ENCODE measurements around the gene LPP.
"Not testable (repeated sequence)": the region's sequence is repeated elsewhere in the genome, so short reads cannot be mapped to it uniquely, and the experiment has no call there.

LPP gene

DNA sequence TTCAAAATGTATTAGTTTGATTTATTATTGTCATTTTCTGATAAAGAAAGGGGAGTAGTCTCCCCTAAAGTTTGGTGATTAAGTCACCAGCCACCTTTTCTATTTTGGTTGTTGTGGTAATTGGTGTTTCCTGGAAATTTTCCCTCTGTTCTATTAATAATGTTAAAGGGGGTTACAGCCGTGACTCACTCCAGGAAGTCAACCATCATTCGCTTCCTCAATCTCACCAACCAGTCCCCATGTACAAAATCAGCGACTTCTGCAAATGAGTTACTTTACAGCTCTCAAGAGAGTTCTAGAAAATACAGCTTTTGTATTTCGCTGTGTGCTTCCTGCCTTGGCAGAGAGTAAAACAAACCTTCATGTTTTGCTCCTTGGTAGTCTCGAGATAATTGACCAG, 285.1 kb downstream of the LPP start:
- DNase-seq: no peak

DNA sequence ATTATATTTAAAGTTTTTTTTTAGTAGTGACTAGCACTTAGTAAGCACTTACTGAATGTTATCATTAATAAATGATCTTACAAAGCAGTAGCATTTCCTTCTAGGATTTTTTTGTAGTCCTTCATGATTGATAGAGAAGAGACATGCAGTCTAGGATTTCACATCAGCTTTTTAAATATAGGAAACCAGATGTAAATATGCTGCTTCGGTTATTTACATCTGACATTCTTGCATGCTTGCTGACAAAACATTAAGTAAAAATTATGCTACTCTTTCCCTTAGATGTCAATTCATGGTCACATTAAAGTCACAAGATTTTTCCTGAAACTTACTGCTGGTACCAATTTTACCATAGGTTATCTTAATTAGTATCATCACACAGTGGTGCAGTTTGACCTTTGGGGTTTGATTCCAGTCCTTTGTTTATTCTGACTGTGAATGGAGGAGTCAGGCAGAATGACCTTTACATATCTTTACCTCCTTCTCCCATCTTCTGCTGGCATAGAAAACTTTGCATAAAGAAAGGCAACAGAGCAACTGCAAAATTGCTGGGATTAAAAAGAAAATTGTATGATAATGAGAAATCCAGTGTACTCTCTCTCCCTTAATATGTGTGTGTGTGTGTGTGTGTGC, 286.5 kb downstream of the LPP start:
- no peak for DNase-seq

DNA sequence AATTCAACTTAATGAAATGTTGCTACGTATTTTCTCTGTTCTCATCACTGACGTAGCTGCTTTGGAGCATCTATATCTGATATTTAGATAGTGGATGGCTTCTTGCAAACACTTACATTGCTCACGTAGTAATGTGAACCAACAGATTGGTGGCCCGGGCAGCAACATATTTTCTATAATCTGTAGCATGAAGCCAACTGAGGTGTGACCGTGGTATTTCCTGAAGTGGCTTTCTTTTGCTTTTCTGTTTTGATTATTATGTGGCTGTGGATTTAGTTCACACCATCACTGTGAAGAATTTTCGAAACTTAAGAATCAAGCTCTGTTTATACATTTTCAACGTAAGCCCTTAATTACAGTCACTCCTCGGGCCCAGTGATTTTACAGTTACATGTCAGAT, 288.5 kb downstream of the LPP start:
- no peak for DNase-seq

DNA sequence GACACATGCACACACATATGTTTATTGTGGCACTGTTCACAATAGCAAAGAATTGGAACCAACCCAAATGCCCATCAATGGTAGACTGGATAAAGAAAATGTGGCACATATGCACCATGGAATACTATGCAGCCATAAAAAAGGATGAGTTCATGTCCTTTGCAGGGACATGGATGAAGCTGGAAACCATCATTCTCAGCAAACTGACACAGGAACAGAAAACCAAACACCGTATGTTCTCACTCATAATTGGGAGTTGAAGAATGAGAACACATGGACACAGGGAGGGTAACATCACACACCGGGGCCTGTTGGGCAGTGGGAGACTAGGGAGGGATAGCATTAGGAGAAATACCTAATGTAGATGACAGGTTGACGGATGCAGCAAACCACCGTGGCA, 291.2 kb downstream of the LPP start:
- DNase-seq: not testable (repeated sequence)

DNA sequence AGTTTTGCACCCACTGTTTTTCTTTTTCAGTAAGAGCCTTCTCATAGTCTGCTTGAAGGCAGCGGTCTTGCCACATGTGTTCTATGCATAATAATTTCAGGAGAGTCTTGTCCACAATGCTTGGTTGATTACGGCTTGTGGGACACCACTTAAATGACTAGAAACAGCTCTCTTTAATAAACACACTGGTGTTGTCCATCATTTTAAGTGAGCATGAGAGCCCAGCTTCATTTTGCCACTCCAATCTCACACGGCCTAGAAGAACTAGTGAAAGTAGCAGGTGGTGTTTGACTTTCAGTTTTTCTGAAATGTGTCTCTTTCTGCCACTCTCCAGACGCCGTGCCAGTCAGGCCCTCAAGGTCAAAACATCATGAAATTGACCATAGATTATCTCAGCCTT, 292.1 kb downstream of the LPP start:
- DNase-seq: no peak

DNA sequence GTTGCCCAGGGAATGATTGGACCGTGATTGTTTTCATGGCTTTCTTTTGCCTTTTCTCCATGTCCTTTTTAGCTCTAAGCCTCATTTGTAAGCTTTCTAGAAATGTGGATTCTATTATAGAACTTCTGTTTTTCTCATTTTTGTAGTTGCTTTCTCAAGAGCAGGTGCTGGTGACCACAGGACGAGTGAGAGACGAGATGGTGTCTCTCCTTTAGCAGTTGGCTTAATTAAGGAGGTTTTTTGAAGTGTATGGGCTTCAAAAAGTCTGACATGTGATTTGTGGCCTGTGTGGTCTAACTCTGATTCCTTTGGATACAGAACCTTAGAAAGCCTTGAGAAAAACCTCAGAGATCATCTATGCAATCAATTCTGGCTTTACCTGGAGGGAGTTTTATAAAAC, 292.8 kb downstream of the LPP start:
- no peak for DNase-seq

DNA sequence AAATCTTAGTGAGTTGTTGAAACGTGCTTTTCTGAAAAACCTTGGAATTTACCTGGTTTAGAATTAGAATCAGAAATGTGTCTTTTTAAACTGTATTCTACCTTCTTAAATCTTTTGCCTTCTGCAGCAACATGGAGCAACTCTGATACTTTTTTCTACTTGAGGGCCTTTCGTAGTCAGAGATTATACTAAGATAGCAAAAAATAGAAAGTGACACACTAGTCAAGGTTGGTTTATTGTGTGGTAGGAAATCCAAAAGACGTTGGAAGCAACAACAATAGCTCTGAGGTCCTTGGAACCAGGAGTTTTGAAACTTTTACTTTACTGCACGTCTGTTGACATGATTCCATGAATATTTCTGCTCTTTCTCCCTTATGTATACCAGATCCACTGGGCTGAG, 294.9 kb downstream of the LPP start:
- no peak for DNase-seq

DNA sequence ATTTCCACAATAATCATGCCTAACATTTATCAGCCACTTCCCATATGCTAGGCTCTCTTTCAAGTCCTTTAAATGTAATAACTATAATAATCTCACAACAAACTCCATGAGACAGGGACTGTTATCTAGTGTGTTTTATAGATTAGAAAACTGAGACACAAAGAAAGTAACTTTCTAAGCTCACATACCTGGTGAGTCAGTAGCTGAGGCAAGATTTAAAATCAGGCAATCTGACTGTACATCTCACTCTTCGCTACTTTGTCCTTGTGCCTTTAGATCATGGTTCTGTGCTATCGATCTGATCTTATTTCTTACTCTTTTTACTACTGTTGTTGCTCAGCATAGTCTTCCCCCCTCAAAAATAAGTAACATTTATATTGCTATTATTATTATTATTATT, 295.5 kb downstream of the LPP start:
- no peak for DNase-seq

DNA sequence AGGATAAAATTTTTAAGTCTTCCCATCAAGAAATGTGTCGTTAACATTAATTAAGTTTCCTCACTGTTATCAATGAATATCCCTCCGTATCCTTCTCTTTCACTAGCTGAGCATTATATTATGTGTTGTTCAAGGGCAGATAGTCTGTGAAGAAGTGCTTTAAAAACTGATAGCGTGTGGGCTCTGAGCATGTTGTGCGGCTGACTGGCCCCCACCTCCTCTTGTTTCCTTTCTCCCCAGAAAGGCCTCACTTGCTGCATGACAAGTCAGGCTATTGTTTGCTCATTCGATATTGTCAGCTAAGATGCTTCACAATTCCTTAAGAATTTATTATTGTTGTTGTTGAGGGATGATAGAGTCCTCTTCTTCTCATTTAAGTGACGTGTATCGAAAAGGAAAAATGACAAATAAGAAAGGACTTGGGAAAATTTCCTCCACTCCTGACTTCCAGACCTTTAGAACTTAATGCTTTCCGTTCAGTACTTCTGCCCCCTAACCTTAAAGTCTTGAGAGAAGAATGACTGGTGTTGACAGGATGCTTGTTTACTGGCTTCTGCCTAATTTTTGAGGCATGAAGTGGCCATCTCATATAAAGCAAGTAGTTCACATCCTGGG, 298.3 kb downstream of the LPP start:
- no peak for DNase-seq

DNA sequence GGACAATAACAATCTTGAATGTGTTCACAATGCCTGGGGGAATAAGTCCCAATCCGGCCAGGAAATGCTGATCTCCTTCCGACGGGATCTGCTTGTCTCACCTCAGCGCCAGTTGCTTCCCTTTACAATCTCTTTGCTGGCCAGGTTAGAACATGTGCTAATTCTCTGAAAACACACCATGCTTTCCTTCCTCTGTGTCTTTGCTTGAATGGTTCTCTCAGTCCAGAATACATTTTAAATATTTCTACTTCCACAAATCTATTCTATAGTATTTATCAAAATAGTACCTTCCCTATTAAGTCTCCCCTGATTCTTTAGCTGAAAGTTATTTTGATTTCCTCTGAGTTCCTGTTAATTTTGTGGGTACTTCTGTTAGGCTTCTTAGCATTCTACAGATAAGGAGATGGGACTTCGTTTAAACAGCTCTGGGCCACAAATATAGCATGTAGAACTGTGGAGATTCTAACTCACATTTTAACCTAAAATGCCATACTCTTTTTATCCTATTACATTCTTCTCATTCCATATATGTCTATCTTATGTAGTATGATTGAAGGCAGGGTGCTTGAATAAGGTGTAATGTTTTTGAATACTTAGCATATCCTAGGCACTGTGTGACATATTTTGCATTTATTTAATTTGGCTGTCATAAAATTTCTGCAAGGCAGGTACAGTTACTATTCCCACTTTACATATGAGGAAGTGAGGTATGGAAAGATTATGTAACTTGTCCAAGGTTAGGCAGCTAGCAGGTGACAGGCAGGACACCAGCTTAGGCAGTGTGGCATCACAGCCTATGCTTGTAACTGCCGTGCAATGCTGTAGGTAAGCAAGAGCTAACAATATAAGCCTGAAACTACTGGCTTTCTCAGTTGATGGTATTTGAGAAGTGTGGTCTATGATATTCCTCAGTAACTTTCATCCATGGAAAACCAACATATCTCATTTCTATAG, 299.8 kb downstream of the LPP start:
- no peak for DNase-seq

DNA sequence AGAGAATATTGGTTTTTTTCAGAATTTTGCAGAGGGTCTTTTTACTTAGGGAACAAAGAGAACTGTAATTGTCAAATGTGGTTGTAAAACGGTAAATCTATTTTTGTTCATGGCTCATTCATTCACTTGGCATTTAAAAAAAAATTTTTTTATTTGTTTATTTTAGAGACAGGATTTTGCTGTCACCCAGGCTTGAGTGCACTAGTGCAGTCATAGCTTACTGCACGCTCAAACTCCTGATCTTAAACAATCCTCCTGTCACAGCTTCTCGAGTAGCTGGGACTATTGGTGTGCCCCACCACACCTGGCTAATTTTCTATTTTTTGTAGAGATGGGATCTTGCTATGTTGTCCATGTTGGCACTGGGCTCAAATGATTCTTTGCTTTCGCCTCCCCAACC, 301.8 kb downstream of the LPP start:
- no peak for DNase-seq

DNA sequence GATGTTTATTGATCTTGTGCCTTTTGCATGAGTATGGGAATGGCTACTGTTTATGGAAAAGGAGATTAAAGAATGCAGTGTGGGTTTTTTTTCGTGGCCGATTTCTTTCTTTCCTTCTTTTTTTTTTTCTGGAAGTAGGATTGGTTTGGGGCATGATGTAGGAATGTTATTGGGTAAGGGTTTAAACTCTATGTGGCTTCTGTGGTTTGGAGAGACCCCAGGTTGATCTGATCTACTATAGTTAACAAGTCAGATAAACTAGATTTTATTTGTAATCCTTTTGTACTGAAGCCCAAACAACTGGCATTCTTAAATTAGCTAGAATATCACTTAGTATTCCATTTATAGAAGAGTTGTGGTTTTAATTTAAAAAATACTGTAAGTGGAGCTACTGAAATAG, 304.8 kb downstream of the LPP start:
- DNase-seq: no peak

DNA sequence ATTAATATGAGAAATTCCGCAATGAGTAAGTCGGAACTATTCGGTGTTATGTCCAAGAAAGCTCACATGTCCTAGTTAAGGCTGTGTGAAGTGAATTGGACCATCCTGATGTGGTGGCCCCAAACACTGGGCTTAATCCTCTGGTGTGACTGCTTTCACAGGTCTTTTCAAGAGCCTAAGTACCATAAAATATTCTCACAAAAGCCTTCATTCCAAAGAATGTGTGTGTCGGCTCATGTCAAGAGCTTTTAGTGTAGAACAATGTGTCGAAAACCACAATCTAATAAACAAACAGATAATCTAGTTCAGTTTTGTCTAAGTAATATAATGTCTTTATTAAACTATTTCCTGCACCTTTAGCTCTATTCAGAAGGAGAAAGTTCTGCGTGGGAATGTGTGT, 311.4 kb downstream of the LPP start:
- no peak for DNase-seq

DNA sequence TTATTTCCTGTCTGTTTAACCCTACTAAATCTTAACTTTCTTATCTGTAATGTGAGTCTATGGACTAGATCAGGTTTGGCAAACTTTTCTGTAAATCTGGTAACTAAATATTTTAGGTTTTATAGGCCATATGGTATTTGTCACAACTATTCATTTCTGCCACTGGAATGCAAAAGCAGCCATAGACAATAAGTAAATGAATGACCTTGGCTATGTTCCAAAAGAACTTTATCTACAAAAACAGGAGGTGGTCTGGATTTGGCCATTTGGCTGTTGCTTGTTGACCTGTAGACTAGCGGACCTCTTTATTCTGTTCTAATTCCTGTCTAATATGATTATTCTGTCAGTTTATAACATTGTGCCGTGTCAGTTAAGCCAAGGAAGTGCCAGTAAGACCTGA, 314.2 kb downstream of the LPP start:
- peak; percentile 28 for DNase-seq

DNA sequence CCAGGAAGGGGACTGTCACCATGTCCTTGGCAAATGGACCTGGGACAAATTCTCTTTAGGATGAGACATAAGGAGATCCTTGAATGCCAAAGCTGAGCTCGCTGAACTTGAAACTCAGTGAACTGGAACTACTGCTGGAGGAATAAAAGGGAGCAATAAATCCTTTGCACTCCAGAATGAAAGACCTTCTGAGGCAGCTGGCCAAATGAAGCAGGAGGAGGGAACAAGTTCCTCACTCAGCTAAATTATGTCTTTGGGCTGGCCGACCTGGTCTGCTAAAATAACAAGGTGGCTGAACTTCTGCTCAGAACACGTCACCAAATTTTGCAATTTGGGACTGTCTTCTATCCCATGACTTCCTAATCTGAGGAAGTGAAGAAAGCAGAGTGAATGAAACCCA, 314.7 kb downstream of the LPP start:
- peak; percentile 37 for DNase-seq

DNA sequence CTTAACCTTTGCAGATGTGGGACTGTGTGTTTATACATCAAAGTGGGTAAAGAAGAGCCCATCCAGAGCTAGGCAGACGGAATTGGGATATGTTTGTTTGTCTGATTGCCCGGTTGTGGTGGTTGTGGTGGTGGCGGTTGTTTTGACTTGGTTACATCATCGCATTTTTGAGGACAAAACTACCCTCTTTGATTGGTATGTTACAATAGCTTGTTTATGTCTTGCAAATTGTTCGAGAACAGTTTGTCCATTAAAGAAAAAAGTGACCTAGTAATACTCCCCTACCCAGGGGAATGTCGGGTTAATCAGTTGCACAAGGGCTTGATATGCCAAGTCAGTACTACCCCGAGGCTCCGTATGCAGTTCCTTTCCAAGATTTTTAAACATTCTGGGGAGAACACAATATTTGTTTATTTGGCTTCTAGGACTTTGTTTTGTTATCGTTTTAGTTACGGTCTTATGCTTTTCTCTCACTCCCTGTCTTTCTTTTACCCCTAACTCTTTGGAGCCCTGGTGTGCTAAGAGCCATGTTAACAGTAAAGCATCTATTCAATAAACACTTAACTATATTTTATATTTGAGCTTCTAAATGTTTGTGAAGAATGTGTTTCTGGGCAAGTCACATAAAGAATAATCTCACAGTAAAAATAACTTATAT, 315.4 kb downstream of the LPP start:
- DNase-seq: no peak

DNA sequence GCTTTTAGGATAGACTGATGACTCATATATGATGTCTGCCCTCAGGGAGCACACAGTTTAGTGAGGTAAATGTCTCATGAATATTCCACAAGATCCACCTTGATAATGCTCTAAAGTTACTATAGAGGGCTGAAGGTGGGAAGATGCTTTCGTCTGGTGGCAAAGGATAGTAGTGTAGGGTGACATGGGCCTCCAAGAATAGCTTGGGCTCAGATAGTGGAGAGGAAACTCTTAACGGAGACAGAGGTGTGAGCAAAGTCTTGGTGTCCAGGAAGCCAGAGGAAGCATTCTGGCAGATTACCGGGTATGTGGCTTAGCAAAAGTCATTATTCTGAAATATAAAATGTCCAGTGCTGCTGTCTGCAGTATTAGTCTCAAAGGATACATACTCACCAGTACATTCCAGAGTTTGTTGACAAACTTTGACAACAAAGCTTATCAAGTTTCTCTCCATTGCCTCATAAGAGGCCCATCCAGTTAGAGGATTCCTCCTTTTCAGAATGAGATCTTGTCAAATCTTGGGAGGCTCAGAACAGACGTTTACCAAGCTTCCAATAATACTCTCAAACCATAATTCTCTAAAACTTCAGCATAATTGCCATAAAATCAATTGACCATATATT, 316.7 kb downstream of the LPP start:
- DNase-seq: no peak

DNA sequence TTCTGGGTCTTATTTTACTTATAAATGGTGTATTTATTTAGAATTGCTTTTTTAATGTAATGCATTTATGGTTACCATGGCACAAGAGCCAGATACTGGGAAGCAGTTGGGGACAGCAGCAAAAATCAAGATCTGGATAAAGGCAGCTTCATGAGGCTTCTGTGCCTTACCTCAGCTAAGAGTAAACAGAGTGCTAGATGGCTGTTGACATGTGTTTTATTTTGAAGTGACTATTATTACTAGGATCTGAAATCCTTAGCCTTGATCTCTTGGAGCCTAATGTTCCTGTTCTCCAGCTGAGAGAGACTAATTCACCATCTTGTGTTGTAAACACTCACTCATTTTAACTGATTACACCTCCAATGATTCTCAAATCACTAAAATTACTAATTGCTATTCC, 317.8 kb downstream of the LPP start:
- DNase-seq: no peak

DNA sequence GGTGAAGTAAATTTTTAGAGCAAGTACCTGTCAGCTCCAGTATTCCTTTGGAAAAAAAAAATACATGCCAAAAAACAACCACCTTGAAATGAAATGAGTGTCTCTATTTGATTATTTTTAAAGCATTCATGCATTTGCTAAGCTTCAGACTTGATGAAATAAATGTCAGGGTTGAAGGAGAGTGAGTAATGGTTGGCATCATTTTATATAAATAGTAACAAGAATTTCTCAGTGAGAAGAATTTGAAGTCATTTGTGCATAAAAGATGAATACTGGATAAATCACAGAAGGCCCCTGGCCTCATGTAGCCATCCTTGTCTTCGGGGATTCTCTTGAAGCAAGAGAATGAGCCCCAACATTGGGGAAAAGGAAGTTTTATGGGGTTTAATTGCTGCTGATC, 318.4 kb downstream of the LPP start:
- no peak for DNase-seq

DNA sequence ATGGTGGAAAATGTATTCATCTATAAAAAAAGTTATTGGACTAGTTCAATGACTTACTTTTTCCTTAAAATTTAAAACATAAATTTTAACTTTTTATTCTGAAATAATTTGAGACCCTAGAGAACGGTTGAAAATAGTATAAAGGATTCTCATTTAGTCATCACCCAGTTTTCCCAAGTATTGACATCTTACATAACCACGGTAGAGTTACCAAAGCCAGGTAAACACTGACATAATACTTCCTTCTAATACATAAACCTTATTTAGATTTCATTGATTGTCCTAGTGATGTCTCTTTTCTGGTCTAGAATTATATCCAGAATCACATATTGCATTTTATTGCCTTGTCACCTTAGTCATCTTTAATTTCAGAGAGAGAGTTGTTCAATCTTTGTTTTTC, 319.1 kb downstream of the LPP start:
- DNase-seq: no peak

DNA sequence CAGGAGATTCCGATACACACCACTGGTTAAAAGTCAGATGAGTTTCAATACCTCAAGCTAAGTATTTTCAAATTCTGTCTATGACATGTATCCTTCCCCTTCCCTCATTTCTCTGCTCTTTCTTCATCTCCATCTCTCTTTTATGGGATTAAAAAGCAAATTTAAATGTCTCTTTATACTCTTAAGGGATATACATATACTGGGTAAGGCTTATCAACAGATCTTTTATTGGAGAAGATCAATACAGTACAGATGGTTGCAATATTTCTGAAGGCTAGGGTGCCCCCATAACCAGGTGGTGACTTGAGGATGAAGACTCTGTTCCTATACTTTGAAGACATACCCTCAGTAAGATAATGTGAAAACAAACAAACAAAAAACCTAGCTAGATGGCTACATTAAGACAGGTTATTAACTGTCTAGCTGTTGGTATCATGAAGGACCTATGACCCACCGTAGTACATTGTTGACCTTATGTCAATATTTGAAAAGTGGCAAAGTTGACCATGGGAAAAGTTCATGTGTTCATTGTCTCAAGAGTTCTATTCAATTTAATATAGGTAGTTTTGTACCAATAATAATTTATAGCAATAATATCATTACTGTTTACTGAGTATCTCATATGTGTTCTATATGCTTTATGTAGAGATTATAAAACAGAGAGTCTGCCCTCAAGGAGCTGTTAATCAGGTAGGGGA, 319.8 kb downstream of the LPP start:
- DNase-seq: no peak

DNA sequence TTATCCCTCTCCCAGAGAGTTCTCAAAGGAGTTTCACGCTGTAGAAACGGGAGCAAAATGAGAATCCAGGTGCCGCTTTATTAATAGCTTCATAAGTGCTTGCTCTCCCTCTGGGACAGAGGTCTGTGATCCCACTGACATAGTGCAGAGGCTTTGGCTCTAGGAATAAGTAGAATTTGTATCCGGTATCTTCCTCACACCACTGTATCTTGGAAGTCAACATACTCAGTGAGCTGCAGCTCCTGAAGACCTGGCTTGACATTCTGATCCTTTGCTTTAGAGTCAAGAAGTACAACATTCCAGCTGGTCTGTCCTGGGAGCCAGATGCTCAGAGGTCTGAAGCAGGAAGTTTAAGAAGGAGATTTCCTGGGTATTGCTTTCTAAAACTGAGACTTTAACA, 323.0 kb downstream of the LPP start:
- DNase-seq: no peak
